Psoas muscle (tissue), 8 donors: ENCODE data around the gene C1QC. TPM values are rescaled to one million over a fixed set of nuclear protein-coding genes. Genes with fewer than 3 reads are reported as not detected.
A peak's percentile ranks its signal among the peaks of the same experiment; 100 is the strongest.
"Not testable (repeated sequence)": the region's sequence is repeated elsewhere in the genome, so short reads cannot be mapped to it uniquely, and the experiment has no call there.

Source experiments
- ATAC-seq, 4 donors: fragments of 200-7000 bp; cut with Tn5 transposase; one replicate each; pipeline ENCODE4 v1.9.1; 2020; ENCODE audit warnings: moderate library complexity in 3 of 4, mild to moderate bottlenecking in 2 of 4
- DNase-seq, 2 donors: peaks; one replicate each; pipeline ENCODE4 v3.0.0-alpha.2; 2020
- H3K27ac ChIP-seq: fragments of 200-600 bp; one replicate; pipeline ENCODE4 v1.8.0; 2022
- H3K27me3 ChIP-seq, 3 donors: fragments of 200-600 bp in 1 of 3; one replicate each; pipeline versions ENCODE4 v1.6.1 to v1.8.0; 2013 to 2022; ENCODE audit warnings: low read length in 2 of 3, mild to moderate bottlenecking in 2 of 3, moderate library complexity in 1 of 3; ENCODE audit not compliant: insufficient read depth in 3 of 3
- H3K36me3 ChIP-seq, 2 donors: fragments of 200-600 bp in 1 of 2; one replicate each; pipeline versions ENCODE4 v1.6.1 to v1.8.0; 2013 to 2022; ENCODE audit warnings: low read depth in 1 of 2, mild to moderate bottlenecking in 1 of 2, moderate library complexity in 1 of 2; ENCODE audit not compliant: insufficient read depth in 1 of 2
- H3K4me1 ChIP-seq: fragments of 200-600 bp; one replicate; pipeline ENCODE4 v1.8.0; 2022
- H3K4me3 ChIP-seq: fragments of 200-600 bp; one replicate; pipeline ENCODE4 v1.8.0; 2022; ENCODE audit warnings: mild to moderate bottlenecking
- H3K9me3 ChIP-seq: fragments of 200-600 bp; one replicate; pipeline ENCODE4 v1.8.0; 2022
- CTCF ChIP-seq: fragments of 200-600 bp; IDR thresholded peaks from one replicate; pipeline ENCODE4 v1.8.0; 2022; ENCODE audit warnings: antibody characterized with exemption
- WGBS, 3 donors: extraction: QIAGEN DNeasy Blood & Tissue Kit; methylation state at CpG; one replicate each; pipeline versions ENCODE4 v1.1.6 to v1.1.7; 2013; 5-methylcytosine and 5-hydroxymethylcytosine counted together
- intact Hi-C, 2 donors: fragments of 100-400 bp; cut with DNase I; formaldehyde crosslinking; loops; one replicate each; pipeline versions ENCODE4 v1.11.0 to v1.14.2; 2022
- polyA plus RNA-seq, 3 donors: library from polyadenylated mRNA; stranded (reverse); fragments of 200-250 nt; gene quantifications; one replicate each; pipeline ENCODE4 v1.2.3, GENCODE V29; 2013
- total RNA-seq, 4 donors: library from RNA; stranded (reverse); fragmentation: NEBNext Ultra II Directional in 2 of 4; extraction: Animal tissue kit (Norgen Biotek cat#: 25700) in 2 of 4; gene quantifications; one replicate each; pipeline versions ENCODE4 v1.2.1 to v1.2.4, GENCODE V29; 2021 to 2023
- donor health status: healthy with polysubstance abuse.
- donor health status: DM: no; HTN: no; CAD: no; lungs with moderate emphysema.
- donor health status: Bipolar disorder and iron deficiency.
- donor health status: healthy.
- donor health status: DM: yes; HTN: yes; CAD: no.
- donor health status: DM: no; HTN: no; CAD: no.
- donor health status: DM: no; HTN: no; CAD: no.
- donor health status: DM: yes; HTN: yes; CAD: no.

The C1QC gene
- total and polyA plus RNA-seq, 7 donors, result 8.7 to 39.1 (median 24.2) TPM

GRCh38 chr1:22666412-22666811 lies 23.0 kb downstream of the C1QC start:
- intact Hi-C loops, result no loop called here

GRCh38 chr1:22668840-22669239 lies 25.4 kb downstream of the C1QC start:
- H3K4me1 ChIP-seq, H3K4me3 ChIP-seq, DNase-seq, intact Hi-C loops, H3K27ac ChIP-seq, H3K9me3 ChIP-seq, H3K36me3 ChIP-seq, ATAC-seq: not testable (repeated sequence)
- WGBS, 3 donors, result 74 to 88% (median 85%) methylated on average over 2 of the region's 2 CpGs
- peaks cover 0 to 63% (median 26%) of the 10 kb centered on the region in 3 donors for H3K27me3 ChIP-seq

More at GRCh38 chr1:22666412-22666811, 23.0 kb downstream of the C1QC start:
- no peaks in the 10 kb centered on the region for H3K36me3 ChIP-seq
- DNase-seq (no peak), ATAC-seq (no peak)
- H3K4me3 ChIP-seq, result no peak overlapping the region
- 55 to 65% (median 61%) methylated on average over 2 of the region's 2 CpGs for WGBS, 3 donors
- no peaks in the 10 kb centered on the region for H3K9me3 ChIP-seq
- no peak for TF ChIP-seq CTCF
- H3K27me3 ChIP-seq, result peaks cover 0 to 40% (median 15%) of the 10 kb centered on the region in 3 donors
- H3K27ac ChIP-seq, result no peak overlapping the region
- no peaks in the 10 kb centered on the region for H3K4me1 ChIP-seq

- intact Hi-C loops, result no loop called here
- Histone ChIP-seq H3K36me3 (no peaks in the 10 kb centered on the region), H3K27ac (no peak overlapping the region), H3K9me3 (no peaks in the 10 kb centered on the region), H3K27me3 (peaks cover 0 to 67% (median 22%) of the 10 kb centered on the region in 3 donors), H3K4me1 (no peaks in the 10 kb centered on the region), H3K4me3 (no peak overlapping the region)
- DNase-seq (no peak), ATAC-seq (no peak)
- 30 to 43% (median 34%) methylated on average over 12 of the region's 12 CpGs for WGBS, 3 donors
- no peak for TF ChIP-seq CTCF
Measured at GRCh38 chr1:22670352-22670975, 27.0 kb downstream of the C1QC start.

GRCh38 chr1:22671999-22672398 lies 28.6 kb downstream of the C1QC start:
- DNase-seq, result no peak
- intact Hi-C loops, result no loop called here
- peaks cover 0 to 80% (median 22%) of the 10 kb centered on the region in 3 donors for H3K27me3 ChIP-seq
- H3K27ac ChIP-seq, result no peak overlapping the region
- 61 to 74% (median 66%) methylated on average over 4 of the region's 4 CpGs for WGBS, 3 donors
- TF ChIP-seq CTCF, result no peak
- no peaks in the 10 kb centered on the region for H3K36me3 ChIP-seq
- no peak overlapping the region for H3K4me3 ChIP-seq
- H3K4me1 ChIP-seq, result no peaks in the 10 kb centered on the region
- ATAC-seq, result no peak
- H3K9me3 ChIP-seq, result no peaks in the 10 kb centered on the region

- Histone ChIP-seq H3K4me3 (no peak overlapping the region), H3K27ac (no peak overlapping the region), H3K36me3 (no peaks in the 10 kb centered on the region), H3K4me1 (no peaks in the 10 kb centered on the region), H3K27me3 (peaks cover 0 to 77% (median 16%) of the 10 kb centered on the region in 3 donors), H3K9me3 (no peaks in the 10 kb centered on the region)
- ATAC-seq (peak in 1 of 4 donors; percentile 29), DNase-seq (peak in 1 of 2 donors; percentile 50)
- intact Hi-C loops, result no loop called here
- TF ChIP-seq CTCF, result peak; percentile 56
- 7 to 12% (median 9%) methylated on average over 17 of the region's 17 CpGs for WGBS, 3 donors
Measured at GRCh38 chr1:22673486-22674409, 30.3 kb downstream of the C1QC start.
